ENCODE data around the gene LAIR2.
A peak's percentile ranks its signal among the peaks of the same experiment; 100 is the strongest.
"Not testable (repeated sequence)": the region's sequence is repeated elsewhere in the genome, so short reads cannot be mapped to it uniquely, and the experiment has no call there.

The LAIR2 gene

GRCh38 chr19:54464630-54465425 lies 37.8 kb upstream of the LAIR2 start:
- peak; percentile 58 for DNase-seq

DNA sequence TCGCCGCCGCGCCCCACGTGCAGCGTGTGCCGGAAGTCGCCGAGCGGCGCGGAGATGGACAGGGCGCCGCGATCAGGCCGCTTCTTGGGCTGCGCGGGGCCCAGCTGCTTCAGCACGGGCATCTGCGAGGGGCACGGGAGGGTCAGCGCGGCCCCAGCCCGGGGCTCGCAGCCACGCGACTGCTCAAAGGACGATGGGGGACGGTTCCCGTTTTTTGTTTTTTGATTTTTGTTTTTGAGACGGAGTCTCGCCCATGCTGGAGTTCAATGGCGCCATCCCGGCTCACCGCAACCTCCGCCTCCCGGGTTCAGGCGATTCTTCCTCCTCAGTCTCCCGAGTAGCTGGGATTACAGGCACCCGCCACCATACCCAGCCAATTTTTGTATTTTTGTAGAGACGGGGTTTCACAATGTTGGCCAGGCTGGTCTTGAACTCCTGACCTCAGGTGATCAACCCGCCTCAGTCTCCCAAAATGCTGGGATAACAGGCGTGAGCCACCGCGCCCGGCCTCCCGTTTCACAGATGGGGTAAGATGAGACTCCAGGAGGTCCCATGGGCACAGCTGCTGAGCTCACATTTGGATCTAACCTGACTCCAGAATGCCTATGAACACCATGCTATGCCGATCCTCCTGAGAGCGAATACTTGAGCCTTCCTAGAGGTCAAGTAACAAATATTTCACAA lies 37.1 kb upstream of the LAIR2 start:
- DNase-seq: no peak

GRCh38 chr19:54466110-54466480 lies 36.5 kb upstream of the LAIR2 start:
- DNase-seq: not testable (repeated sequence)

GRCh38 chr19:54469496-54469934 lies 33.1 kb upstream of the LAIR2 start:
- DNase-seq: no peak

DNA sequence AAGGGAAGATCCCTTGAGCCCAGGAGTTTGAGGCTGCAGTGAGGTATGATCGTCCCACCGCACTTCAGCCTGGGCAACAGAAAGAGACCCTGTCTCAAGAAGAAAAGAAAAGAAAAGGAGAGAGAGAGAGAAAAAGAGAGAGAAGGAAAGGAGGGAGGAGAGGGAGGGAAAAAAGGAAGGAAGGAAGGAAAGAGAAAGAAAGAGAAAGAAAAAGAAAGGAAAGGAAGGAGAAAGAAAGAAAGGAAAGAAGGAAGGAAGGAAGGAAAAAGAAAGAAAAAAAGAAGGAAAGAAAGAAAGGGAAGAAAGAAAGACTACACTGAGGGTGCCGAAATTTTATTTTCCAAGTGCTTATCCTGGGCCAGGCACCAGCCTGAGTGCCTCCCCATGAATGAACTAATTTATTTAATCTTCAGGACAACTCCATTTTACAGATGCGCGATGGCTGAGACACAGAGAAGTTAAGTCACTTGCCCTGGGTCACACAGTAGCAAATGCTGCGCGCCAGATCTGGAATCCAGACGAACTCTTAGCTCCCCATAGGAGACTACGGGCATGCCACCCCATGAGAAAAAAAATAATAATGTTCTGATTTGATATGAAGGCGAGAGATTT lies 32.2 kb upstream of the LAIR2 start:
- DNase-seq: no peak

- DNase-seq: no peak
Measured at GRCh38 chr19:54470991-54471782, 31.4 kb upstream of the LAIR2 start.

GRCh38 chr19:54473071-54473891 lies 29.4 kb upstream of the LAIR2 start, which contains the start of gene CDC42EP5:
CDC42EP5 (minus strand) TSS chr19:54473296; CDS start chr19:54465547, 7,749 bp downstream.
- no peak for DNase-seq

GRCh38 chr19:54473892-54474372 lies 28.7 kb upstream of the LAIR2 start:
- DNase-seq: no peak

DNA sequence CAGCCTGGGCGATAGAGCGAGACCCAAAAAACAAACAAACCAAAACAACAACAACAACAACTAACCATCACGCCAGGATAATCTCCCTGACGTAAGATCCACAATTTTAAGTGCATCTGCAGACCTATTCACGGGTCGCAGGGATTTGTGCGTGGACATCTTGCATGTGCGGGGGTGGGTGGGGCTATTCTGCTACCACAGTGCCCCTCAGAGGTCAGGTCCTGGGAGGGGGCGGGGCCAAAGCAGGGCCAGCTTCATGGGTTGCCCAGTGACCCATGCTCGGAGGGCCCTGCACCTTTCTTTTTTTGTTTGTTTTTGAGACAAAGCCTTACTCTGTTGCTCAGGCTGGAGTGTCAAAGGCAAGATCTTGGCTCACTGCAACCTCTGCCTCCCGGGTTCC lies 26.9 kb upstream of the LAIR2 start:
- no peak for DNase-seq

- DNase-seq: no peak
Measured at GRCh38 chr19:54477650-54478049, 25.0 kb upstream of the LAIR2 start.

DNA sequence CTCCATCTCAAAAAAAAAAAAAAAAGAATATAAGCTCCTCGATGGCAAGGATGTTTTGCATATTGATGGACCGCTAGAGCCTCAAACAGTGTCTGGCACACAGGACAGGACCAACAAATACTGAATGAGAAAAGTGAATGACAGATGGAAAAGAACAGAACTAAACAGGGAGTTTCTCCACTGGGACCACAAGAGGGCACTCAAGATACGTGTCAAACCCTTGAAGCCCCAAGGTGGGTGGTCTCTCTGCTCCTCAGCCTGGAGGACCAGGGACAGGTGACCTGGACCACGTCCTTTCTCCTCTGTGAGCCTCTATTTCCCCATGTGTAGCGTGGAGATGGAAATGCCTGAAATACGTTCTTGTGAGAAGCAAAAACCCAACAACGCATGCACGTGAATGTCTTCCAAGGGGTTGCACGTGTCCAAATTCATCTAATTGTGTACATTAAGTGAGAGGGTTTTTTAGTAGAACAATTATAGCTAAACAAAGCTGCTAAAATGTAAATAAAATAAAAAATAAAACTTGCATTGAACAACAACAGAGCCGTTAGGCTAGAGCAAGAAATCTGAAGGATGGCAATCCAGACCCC lies 23.9 kb upstream of the LAIR2 start:
- DNase-seq: peak; percentile 56

- no peak for DNase-seq
Measured at GRCh38 chr19:54480051-54480450, 22.6 kb upstream of the LAIR2 start.

- peak; percentile 66 for DNase-seq
Measured at GRCh38 chr19:54481326-54481930, 21.2 kb upstream of the LAIR2 start.

- DNase-seq: no peak
Measured at GRCh38 chr19:54482889-54483288, 19.7 kb upstream of the LAIR2 start.

GRCh38 chr19:54484451-54484850 lies 18.2 kb upstream of the LAIR2 start:
- DNase-seq: no peak

GRCh38 chr19:54485851-54486250 lies 16.8 kb upstream of the LAIR2 start:
- no peak for DNase-seq

GRCh38 chr19:54489341-54489740 lies 13.3 kb upstream of the LAIR2 start:
- no peak for DNase-seq

GRCh38 chr19:54489766-54490165 lies 12.9 kb upstream of the LAIR2 start:
- DNase-seq: no peak

- DNase-seq: no peak
Measured at GRCh38 chr19:54492568-54492967, 10.1 kb upstream of the LAIR2 start.

GRCh38 chr19:54493056-54493455 lies 9.6 kb upstream of the LAIR2 start:
- DNase-seq: not testable (repeated sequence)

- DNase-seq: no peak
Measured at GRCh38 chr19:54493967-54494585, 8.6 kb upstream of the LAIR2 start.
